Measurements from ENCODE around the gene ZFR2. TPM values are rescaled to one million over a fixed set of nuclear protein-coding genes. Genes with fewer than 3 reads are reported as not detected.
"Not testable (repeated sequence)": the region's sequence is repeated elsewhere in the genome, so short reads cannot be mapped to it uniquely, and the experiment has no call there.

The ZFR2 gene
- not detected in 2 replicates for total RNA-seq (2014; rRNA removed; shearing (Covaris generic))

GRCh38 chr19:3868770-3869456 lies at the start of gene ZFR2:
Gene ZFR2, minus strand, starts transcription at chr19:3869038. Its CDS starts 21 bp downstream, at chr19:3869017.
- no peak for DNase-seq (ENCODE audit: low read depth)

GRCh38 chr19:3916033-3916432 lies 47.2 kb upstream of the ZFR2 start:
- DNase-seq (ENCODE audit: low read depth), result no peak

- DNase-seq (ENCODE audit: low read depth), result no peak
Observed at GRCh38 chr19:3914199-3914598, 45.4 kb upstream of the ZFR2 start.

GRCh38 chr19:3910105-3910504 lies 41.3 kb upstream of the ZFR2 start:
- no peak for DNase-seq (ENCODE audit: low read depth)

DNA sequence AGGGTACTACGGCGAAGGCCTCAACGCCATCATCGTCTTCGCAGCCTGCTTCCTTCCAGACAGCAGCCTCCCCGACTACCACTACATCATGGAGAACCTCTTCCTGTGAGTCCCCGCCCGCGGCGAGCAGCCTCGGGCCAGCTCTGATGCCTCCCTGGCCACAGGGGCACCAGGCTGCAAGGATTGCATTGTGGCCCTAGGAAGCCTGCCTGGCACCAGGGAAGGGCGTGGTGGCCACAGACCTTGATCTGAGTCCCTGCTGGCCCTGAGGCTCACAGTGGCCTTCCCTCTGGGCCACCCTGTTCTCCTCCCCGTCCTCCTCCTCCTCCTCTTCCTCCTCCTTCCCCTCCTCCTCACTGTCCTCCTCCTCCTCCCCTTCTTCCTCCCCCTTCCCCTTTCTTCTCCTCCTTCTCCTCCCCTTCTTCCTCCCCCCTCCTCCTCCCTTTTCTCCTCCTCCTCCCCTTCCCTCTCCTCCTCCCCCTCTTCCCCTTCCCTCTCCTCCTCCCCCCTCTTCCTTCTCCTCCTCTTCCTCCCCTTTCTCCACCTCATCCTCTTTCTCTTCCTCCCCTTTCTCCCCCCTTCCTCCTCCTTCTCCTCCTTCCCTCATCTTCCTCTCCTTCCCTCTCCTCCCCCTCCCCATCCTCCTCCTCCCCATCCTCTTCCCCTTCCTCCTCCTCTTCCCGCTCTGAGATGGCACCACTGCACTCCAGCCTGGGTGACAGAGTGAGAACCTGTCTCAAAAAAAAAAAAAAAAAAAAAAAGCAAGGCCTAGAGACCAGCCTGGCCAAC lies 39.6 kb upstream of the ZFR2 start:
- DNase-seq (ENCODE audit: low read depth), result no peak

DNA sequence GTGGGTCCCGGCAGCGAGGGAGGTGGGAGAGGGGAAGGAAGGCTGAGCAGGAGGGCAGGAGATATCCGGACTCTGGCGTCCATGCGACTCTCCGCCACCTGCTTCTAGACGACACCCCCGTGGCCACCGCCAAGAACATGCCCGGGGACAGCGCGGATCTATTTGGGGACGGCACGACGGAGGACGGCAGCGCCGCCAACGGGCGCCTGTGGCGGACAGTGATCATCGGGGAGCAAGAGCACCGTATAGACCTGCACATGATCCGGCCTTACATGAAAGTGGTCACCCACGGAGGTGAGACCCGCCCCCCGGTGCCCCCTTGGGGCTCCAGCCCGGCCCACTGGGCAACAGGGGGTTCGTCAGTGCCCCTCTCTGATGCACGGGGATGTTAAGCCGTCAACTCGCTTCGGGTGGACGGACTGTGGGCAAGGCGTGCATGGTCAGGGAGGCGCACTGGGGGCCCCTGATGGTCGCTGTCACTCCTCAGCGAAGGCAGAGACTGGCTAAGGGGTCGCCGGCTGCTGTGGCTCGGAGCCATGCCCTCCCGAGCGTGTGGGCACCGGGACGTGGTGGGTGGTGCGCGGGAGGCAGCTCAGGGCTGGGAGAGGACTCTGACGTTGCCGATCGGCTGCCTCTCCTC lies 38.9 kb upstream of the ZFR2 start:
- DNase-seq (ENCODE audit: low read depth), result no peak

DNA sequence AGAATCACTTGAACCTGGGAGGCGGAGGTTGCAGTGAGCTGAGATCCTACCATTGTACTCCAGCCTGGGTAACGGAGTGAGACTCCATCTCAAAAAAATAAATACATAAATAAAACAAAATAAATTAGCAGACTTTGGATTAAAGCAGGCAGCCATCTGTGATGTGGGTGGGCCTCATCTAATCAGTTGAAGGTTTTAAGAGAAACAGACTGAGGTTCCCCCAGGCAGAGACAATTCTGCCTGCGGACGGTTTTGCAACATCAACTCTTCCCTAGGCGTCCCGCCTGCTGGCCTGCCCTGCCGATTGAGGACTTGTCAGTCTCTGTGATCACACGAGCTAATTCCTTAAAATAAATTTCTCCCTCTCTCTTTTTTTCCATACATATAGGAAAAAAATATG lies 35.4 kb upstream of the ZFR2 start:
- no peak for DNase-seq (ENCODE audit: low read depth)

GRCh38 chr19:3902317-3902973 lies 33.6 kb upstream of the ZFR2 start:
- DNase-seq (ENCODE audit: low read depth), result no peak

- peak; percentile 15 for DNase-seq (ENCODE audit: low read depth)
Observed at GRCh38 chr19:3899531-3900294, 30.9 kb upstream of the ZFR2 start.

GRCh38 chr19:3898426-3898825 lies 29.6 kb upstream of the ZFR2 start:
- DNase-seq (ENCODE audit: low read depth), result no peak

GRCh38 chr19:3897936-3898335 lies 29.1 kb upstream of the ZFR2 start:
- DNase-seq (ENCODE audit: low read depth), result no peak

DNA sequence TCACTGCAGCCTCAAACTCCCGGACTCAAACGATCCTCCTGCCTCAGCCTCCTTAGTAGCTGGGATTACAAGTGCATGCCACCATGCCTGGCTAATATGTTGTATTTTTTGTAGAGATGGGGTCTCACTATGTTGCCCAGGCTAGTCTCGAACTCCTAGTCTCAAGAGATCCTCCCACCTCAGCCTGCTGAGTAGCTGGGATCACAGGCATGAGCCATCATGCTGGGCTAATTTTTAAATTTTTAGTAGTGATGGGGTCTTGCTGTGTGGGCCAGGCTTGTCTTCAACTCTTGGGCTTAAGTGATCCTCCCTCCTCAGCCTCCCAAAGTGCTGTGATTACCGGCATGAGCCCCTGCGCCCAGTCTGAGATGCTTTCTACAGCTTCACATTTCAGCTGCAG lies 26.9 kb upstream of the ZFR2 start:
- DNase-seq (ENCODE audit: low read depth), result no peak

GRCh38 chr19:3894959-3895358 lies 26.1 kb upstream of the ZFR2 start:
- not testable (repeated sequence) for DNase-seq (ENCODE audit: low read depth)

GRCh38 chr19:3893509-3894179 lies 24.8 kb upstream of the ZFR2 start:
- no peak for DNase-seq (ENCODE audit: low read depth)

DNA sequence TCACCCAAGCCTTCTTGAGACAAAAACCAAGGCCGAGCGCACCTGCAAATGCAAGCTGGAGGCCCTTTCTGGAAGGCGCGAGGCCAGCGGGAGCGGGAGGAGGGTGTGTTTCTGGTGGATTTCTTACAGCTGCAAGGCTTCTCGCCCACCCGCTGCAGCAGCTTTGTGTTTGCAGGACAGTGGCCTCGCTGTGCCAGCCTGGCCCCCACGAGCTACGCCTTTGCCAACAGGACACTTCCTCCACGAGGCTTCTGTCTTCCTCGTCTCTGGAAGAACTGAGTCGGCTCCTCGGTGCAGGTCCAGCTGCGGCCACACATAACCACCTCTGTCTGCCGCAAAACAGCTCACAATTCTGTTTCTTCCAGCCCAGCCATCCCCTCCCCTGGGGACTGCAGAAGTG lies 21.8 kb upstream of the ZFR2 start:
- DNase-seq (ENCODE audit: low read depth), result no peak

- no peak for DNase-seq (ENCODE audit: low read depth)
Observed at GRCh38 chr19:3882041-3882384, 13.2 kb upstream of the ZFR2 start.

DNA sequence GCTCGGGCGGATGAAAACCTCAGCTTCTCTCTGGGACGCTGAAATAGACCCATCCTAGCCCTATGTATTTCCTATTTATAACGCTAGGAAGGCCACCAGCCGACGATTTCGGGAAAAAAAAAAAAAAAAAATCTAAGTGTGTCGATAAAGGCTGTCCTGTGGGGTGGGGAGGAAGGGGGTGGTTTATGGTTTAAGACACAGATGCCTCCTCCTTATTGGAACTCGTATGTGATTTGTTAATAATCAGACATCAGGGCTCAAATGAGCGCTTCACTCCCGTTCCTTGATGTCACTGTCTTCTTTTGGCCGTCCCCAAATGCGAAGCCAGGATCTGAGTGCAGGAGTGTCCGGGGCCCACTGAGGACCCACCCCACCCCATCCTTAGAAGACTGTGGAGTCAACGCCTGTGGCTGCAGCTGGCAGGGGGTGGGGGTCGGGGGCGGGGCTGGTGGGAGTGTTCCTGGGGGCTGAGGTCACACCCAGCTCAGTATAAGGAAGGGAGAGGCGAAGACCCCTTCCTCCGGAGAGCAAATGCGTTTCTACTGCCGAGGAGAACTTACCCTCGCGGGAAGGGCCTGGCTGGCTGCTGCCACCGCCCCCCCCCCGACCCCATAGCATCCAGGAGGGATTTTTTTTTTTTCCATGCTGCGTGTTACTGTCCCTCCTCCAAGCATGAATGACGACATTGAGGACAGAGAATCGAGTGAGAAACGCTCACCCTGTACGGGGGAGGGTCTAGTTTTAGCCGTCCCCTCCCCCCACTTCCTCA lies 12.6 kb upstream of the ZFR2 start:
- no peak for DNase-seq (ENCODE audit: low read depth)

DNA sequence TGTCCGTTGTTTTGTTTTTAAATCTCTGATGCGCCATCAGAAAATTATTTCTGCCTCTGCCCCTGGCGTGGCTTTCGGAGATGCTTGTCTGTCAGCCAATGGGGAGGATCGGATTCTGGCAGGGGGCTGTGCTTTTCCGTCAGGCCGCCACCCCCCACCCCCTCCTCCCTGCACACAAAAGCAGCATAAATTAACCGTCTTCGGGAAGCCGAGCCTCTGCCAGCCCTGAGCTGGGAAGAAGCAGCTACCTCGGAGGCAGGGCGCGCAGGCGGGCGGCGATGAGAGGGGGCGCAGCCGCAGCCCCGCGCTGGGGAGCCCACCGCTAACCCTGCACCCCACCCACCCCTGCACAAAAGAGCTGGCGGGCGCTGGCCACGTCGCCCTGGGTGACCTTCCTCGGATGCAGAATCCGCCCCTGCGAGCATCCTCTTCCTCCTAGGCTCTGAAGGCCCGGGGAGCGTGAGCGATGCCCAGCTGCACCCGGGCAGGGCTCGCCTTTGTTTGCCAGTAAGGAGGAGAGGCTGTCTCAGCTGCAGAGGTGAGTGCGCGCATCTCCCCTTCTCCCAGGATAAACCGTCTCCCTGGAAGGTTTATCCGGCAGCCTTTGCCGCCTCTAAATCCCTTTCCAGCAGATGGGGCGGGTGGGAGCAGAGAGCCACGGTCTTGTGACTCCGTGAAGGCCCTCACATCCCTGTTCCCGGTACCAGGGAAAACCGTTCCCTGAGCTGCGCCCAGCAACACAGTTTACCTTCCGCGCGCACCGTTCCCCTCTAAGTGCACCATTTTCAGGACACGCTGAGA lies 11.8 kb upstream of the ZFR2 start, which contains the start of gene ATCAY:
Gene ATCAY (plus strand): TSS at position 215 of the 801 bp plus-strand sequence. CDS start 5,083 bp downstream, outside the sequence.
- DNase-seq (ENCODE audit: low read depth), result no peak

DNA sequence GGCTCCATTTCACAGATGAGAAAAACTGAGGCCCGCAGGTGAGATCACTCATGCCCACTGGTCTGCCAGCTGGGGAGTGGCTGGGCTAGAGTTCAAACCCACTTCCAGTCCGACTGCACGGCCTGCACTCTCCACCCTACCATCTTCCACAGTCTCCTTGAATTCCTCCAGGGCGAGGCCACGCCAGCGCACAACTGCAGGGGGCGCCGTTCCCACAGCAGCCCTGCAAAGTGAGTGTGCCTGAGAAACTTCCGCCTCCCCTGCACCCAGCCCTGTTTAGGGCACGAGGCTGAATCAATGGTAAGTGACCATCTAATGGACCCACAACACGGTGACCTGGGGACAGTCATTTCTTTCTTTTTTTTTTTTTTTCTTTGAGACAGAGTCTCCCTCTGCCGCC lies 10.8 kb upstream of the ZFR2 start:
- no peak for DNase-seq (ENCODE audit: low read depth)

Data from M059J (cell line).